Measurements from ENCODE around the gene SYNE1.

The SYNE1 gene

GRCh38 chr6:152273002-152273401 is 364.2 kb downstream of the SYNE1 start:
- no peak for DNase-seq (ENCODE audit: low read depth)

- no peak for DNase-seq (ENCODE audit: low read depth)
Measured at GRCh38 chr6:152272486-152272885, 364.7 kb downstream of the SYNE1 start.

- DNase-seq (ENCODE audit: low read depth), result peak; percentile 61
Measured at GRCh38 chr6:152271776-152272464, 365.2 kb downstream of the SYNE1 start.

GRCh38 chr6:152270301-152270925 is 366.7 kb downstream of the SYNE1 start:
- DNase-seq (ENCODE audit: low read depth), result no peak

GRCh38 chr6:152268846-152269442 is 368.2 kb downstream of the SYNE1 start:
- DNase-seq (ENCODE audit: low read depth), result no peak

- no peak for DNase-seq (ENCODE audit: low read depth)
Measured at GRCh38 chr6:152267967-152268845, 369.0 kb downstream of the SYNE1 start.

GRCh38 chr6:152265651-152266050 is 371.5 kb downstream of the SYNE1 start:
- no peak for DNase-seq (ENCODE audit: low read depth)

- DNase-seq (ENCODE audit: low read depth), result no peak
Measured at GRCh38 chr6:152263582-152263981, 373.6 kb downstream of the SYNE1 start.

GRCh38 chr6:152261179-152261578 is 376.0 kb downstream of the SYNE1 start:
- no peak for DNase-seq (ENCODE audit: low read depth)

- DNase-seq (ENCODE audit: low read depth), result no peak
Measured at GRCh38 chr6:152259234-152259633, 377.9 kb downstream of the SYNE1 start.

- no peak for DNase-seq (ENCODE audit: low read depth)
Measured at GRCh38 chr6:152257581-152257980, 379.6 kb downstream of the SYNE1 start.

GRCh38 chr6:152250127-152250526 is 387.0 kb downstream of the SYNE1 start:
- no peak for DNase-seq (ENCODE audit: low read depth)

GRCh38 chr6:152248980-152249379 is 388.2 kb downstream of the SYNE1 start:
- DNase-seq (ENCODE audit: low read depth), result no peak

GRCh38 chr6:152246554-152247337 is 390.4 kb downstream of the SYNE1 start:
- no peak for DNase-seq (ENCODE audit: low read depth)

- DNase-seq (ENCODE audit: low read depth), result no peak
Measured at GRCh38 chr6:152244998-152245630, 392.0 kb downstream of the SYNE1 start.

- DNase-seq (ENCODE audit: low read depth), result no peak
Measured at GRCh38 chr6:152241013-152241766, 396.0 kb downstream of the SYNE1 start.

- no peak for DNase-seq (ENCODE audit: low read depth)
Measured at GRCh38 chr6:152240436-152240835, 396.7 kb downstream of the SYNE1 start.

GRCh38 chr6:152236370-152237097 is 400.6 kb downstream of the SYNE1 start:
- DNase-seq (ENCODE audit: low read depth), result no peak

- DNase-seq (ENCODE audit: low read depth), result no peak
Measured at GRCh38 chr6:152233547-152234320, 403.4 kb downstream of the SYNE1 start.
